Measurements from ENCODE around the gene YPEL5. TPM values are rescaled to one million over a fixed set of nuclear protein-coding genes. Genes with fewer than 3 reads are reported as not detected.

Gene YPEL5
- 60.5 and 81.6 TPM in 2 replicates for polyA plus RNA-seq (2012; rRNA removed)
- 74.0 and 87.5 TPM in 2 replicates for polyA plus RNA-seq (2012; cell fraction: cytosol; rRNA removed)
- polyA plus RNA-seq (2012; cell fraction: nucleus; rRNA removed) = 59.0 and 95.1 TPM in 2 replicates

GRCh38 chr2:30146337-30147195, at the start of gene YPEL5:
Gene YPEL5, plus strand, starts transcription at chr2:30147007. Its CDS starts 9,645 bp downstream, at chr2:30156652.
- Histone ChIP-seq H3K27ac (ENCODE audit: low read depth in 2 of 2, low read length in 1 of 2) (peak within 1 kb of the TSS; percentile 86 to 91), H3K9me3 (no peaks in the 10 kb centered on the region), H2AFZ (ENCODE audit: low read depth) (peak within 1 kb of the TSS; percentile 86), H3K36me3 (replicated peaks in 1 of 2; ENCODE audit: control insufficient read depth in 1 of 2, insufficient read depth in 2 of 2, low read length in 1 of 2) (peaks cover 26% of the 10 kb centered on the region in 2 experiments), H4K20me1 (ENCODE audit: insufficient read depth) (peaks cover 36% of the 10 kb centered on the region), H3K4me3 (ENCODE audit: low read depth in 2 of 2, low read length in 1 of 2) (peak within 1 kb of the TSS; percentile 82 to 99), H3K9me2 (no peaks in the 10 kb centered on the region), H3K4me1 (ENCODE audit: control insufficient read depth in 1 of 2, insufficient read depth in 2 of 2, low read depth in 1 of 2, low read length in 1 of 2) (peaks cover 26 to 36% of the 10 kb centered on the region in 2 experiments; a peak in 3 of 4 replicates), H3K79me2 (ENCODE audit: insufficient read depth) (peaks cover 41% of the 10 kb centered on the region), H3K9ac (peak within 1 kb of the TSS; percentile 94), H3F3A (replicated peaks; ENCODE audit: insufficient read depth) (peaks cover 4% of the 10 kb centered on the region), H3K27me3 (ENCODE audit: insufficient read depth) (no peaks in the 10 kb centered on the region), H3K4me2 (peak within 1 kb of the TSS; percentile 78)
- ChIA-PET POLR2A (interaction anchor here (0.9 to 1.9 kb wide), 4 partner anchors 18 to 1252 kb away, joined by 3 to 6 read pairs (median 4); partner anchors contain the start of genes LBH, LCLAT1 and WDR43), CTCF (interaction anchor here (0.9 to 8.5 kb wide), 11 partner anchors 9 to 1024 kb away, joined by 3 to 126 read pairs (median 4); no protein-coding TSS in a partner anchor)
- 1% methylated on average over 51 of the region's 63 CpGs for WGBS (ENCODE audit: low lambda C conversion rate)
- peak; percentile 99 for DNase-seq
- TF ChIP-seq REST (IDR thresholded peaks at IDR 0.05; ENCODE audit: low read depth, low read length) (no peak), MXI1 (IDR thresholded peaks at IDR 0.05; ENCODE audit: low read depth, low read length) (peak; percentile 99), TCF12 (IDR thresholded peaks at IDR 0.05) (peak; percentile 41; the same call in 1 of the 2 replicates), USF2 (IDR thresholded peaks at IDR 0.05; ENCODE audit: borderline replicate concordance, low read depth, low read length) (peak; percentile 40; the same call in 1 of the 2 replicates), IRF3 (IDR thresholded peaks at IDR 0.05; ENCODE audit: low read depth, low read length) (peak; percentile 60), POLR2AphosphoS5 (IDR thresholded peaks at IDR 0.05; ENCODE audit: low read depth, low read length) (peak; percentile 86), GATA2 (CRISPR knock-in tag; IDR thresholded peaks at IDR 0.05) (no peak), GABPA (IDR thresholded peaks at IDR 0.05; ENCODE audit: low read depth) (no peak), YY1 (IDR thresholded peaks at IDR 0.05; ENCODE audit: low read depth) (no peak), CHD2 (IDR thresholded peaks at IDR 0.05; ENCODE audit: low read length, partially characterized antibody) (peak; percentile 94), ELF1 (IDR thresholded peaks at IDR 0.05) (no peak), MAX (IDR thresholded peaks at IDR 0.05; ENCODE audit: low read depth) (peak; percentile 100), SIN3A (IDR thresholded peaks at IDR 0.05; ENCODE audit: borderline replicate concordance, low read depth, low read length) (peak; percentile 94), FOXJ3 (CRISPR knock-in tag; IDR thresholded peaks at IDR 0.05) (0 out of 2 replicates have a peak, but pooled peaks have one; percentile 33), RFX5 (IDR thresholded peaks at IDR 0.05; ENCODE audit: low read length) (peak; percentile 84), NFIC (IDR thresholded peaks at IDR 0.05; ENCODE audit: borderline replicate concordance) (no peak), USF1 (IDR thresholded peaks at IDR 0.05; ENCODE audit: borderline replicate concordance, low read depth) (peak; percentile 75; the same call in 1 of the 2 replicates), TAF1 (IDR thresholded peaks at IDR 0.05; ENCODE audit: borderline replicate concordance, low read depth, low read length) (peak; percentile 38; the same call in 1 of the 2 replicates), PBX3 (IDR thresholded peaks at IDR 0.05) (peak; percentile 93)

Data from SK-N-SH (cell line).